Urinary bladder (tissue), 2 donors: Measurements from ENCODE around the gene NR1H2. TPM values are rescaled to one million over a fixed set of nuclear protein-coding genes. Genes with fewer than 3 reads are reported as not detected.

ENCODE experiments used
- polyA plus RNA-seq: library from polyadenylated mRNA; stranded (reverse); fragments of 200-250 nt; gene quantifications from one replicate; pipeline ENCODE4 v1.2.3, GENCODE V29; 2013
- total RNA-seq: library from RNA; depleted of rRNA; stranded (reverse); fragments of >200 nt; gene quantifications from one replicate; pipeline ENCODE4 v1.2.3, GENCODE V29; 2014
- donor health status: healthy.

The NR1H2 gene
- total and polyA plus RNA-seq, 2 donors, result 33.4 to 136 TPM

Other genes with a start within 250 kb of the NR1H2 start
- gene IZUMO2, start 213.2 kb upstream of the NR1H2 start, total RNA-seq, result not detected
- gene IZUMO2, start 213.2 kb upstream of the NR1H2 start, polyA plus RNA-seq, result not detected
- gene MYH14, start 172.8 kb upstream of the NR1H2 start, total RNA-seq, result 15.5 TPM
- 7.0 TPM for gene MYH14, start 172.8 kb upstream of the NR1H2 start, polyA plus RNA-seq
- gene KCNC3, start 47.1 kb upstream of the NR1H2 start, total RNA-seq, result 0.79 TPM
- gene KCNC3, start 47.1 kb upstream of the NR1H2 start, polyA plus RNA-seq, result 0.52 TPM
- 0.58 TPM for gene NAPSA, start 10.8 kb upstream of the NR1H2 start, total RNA-seq
- 0.77 TPM for gene NAPSA, start 10.8 kb upstream of the NR1H2 start, polyA plus RNA-seq
- gene POLD1, start 7.9 kb downstream of the NR1H2 start, total RNA-seq, result 13.0 TPM
- 18.4 TPM for gene POLD1, start 7.9 kb downstream of the NR1H2 start, polyA plus RNA-seq
- 1.2 TPM for gene SPIB, start 42.5 kb downstream of the NR1H2 start, total RNA-seq
- 0.20 TPM for gene SPIB, start 42.5 kb downstream of the NR1H2 start, polyA plus RNA-seq
- 0.69 TPM for gene MYBPC2, start 56.4 kb downstream of the NR1H2 start, total RNA-seq
- 0.14 TPM for gene MYBPC2, start 56.4 kb downstream of the NR1H2 start, polyA plus RNA-seq
- 36.4 TPM for gene EMC10, start 100.0 kb downstream of the NR1H2 start, total RNA-seq
- 107 TPM for gene EMC10, start 100.0 kb downstream of the NR1H2 start, polyA plus RNA-seq
- not detected for gene GARIN5A, start 100.4 kb downstream of the NR1H2 start, total RNA-seq
- 1.3 TPM for gene GARIN5A, start 100.4 kb downstream of the NR1H2 start, polyA plus RNA-seq
- 10.5 TPM for gene JOSD2, start 134.7 kb downstream of the NR1H2 start, total RNA-seq
- gene JOSD2, start 134.7 kb downstream of the NR1H2 start, polyA plus RNA-seq, result 73.6 TPM
- gene ASPDH, start 137.5 kb downstream of the NR1H2 start, total RNA-seq, result not detected
- gene ASPDH, start 137.5 kb downstream of the NR1H2 start, polyA plus RNA-seq, result not detected
- gene LRRC4B, start 192.0 kb downstream of the NR1H2 start, total RNA-seq, result 12.8 TPM
- 14.5 TPM for gene LRRC4B, start 192.0 kb downstream of the NR1H2 start, polyA plus RNA-seq